Endodermal cell (in vitro differentiated cells): ENCODE data around the gene TNIK. TPM values are rescaled to one million over a fixed set of nuclear protein-coding genes. Genes with fewer than 3 reads are reported as not detected.

Source experiments
- DNase-seq: peaks from one replicate; pipeline ENCODE4 v3.0.0-alpha.2; 2017
- H3K27ac ChIP-seq: 2 replicates; pipeline ENCODE4 v1.5.1; 2013; ENCODE audit warnings: mild to moderate bottlenecking, low read depth, low read length, moderate library complexity
- H3K27me3 ChIP-seq: 2 replicates; pipeline ENCODE4 v1.6.1; 2013; ENCODE audit warnings: mild to moderate bottlenecking, low read length, moderate library complexity; ENCODE audit not compliant: insufficient read depth, control insufficient read depth, poor library complexity, severe bottlenecking
- H3K36me3 ChIP-seq: 2 replicates; pipeline ENCODE4 v1.7.0; 2013; ENCODE audit warnings: mild to moderate bottlenecking, low read length, moderate library complexity; ENCODE audit not compliant: control insufficient read depth, insufficient read depth
- H3K4me1 ChIP-seq: one replicate; pipeline ENCODE4 v1.7.0; 2013; ENCODE audit warnings: low read length; ENCODE audit not compliant: control insufficient read depth, insufficient read depth
- H3K4me3 ChIP-seq: 2 replicates; pipeline ENCODE4 v1.5.1; 2013; ENCODE audit warnings: mild to moderate bottlenecking, low read length, moderate library complexity
- H3K9ac ChIP-seq: 2 replicates; pipeline ENCODE4 v1.6.1; 2013; ENCODE audit warnings: mild to moderate bottlenecking, low read length, moderate library complexity; ENCODE audit not compliant: poor library complexity, severe bottlenecking; ENCODE audit errors: extremely low read depth
- H3K9me3 ChIP-seq: 2 replicates; pipeline ENCODE4 v1.6.1; 2013; ENCODE audit warnings: mild to moderate bottlenecking, low read length, moderate library complexity; ENCODE audit not compliant: control insufficient read depth
- H3K27ac Mint-ChIP-seq: 2 replicates; pipeline ENCODE4 v1.8.0; 2020; ENCODE audit warnings: mixed read lengths
- H3K27me3 Mint-ChIP-seq: 2 replicates; pipeline ENCODE4 v1.8.0; 2021; ENCODE audit warnings: mild to moderate bottlenecking, mixed read lengths; ENCODE audit not compliant: insufficient read depth
- H3K36me3 Mint-ChIP-seq: 2 replicates; pipeline ENCODE4 v1.8.0; 2020; ENCODE audit warnings: low read depth, mixed read lengths
- H3K4me1 Mint-ChIP-seq: 2 replicates; pipeline ENCODE4 v1.8.0; 2020; ENCODE audit warnings: mixed read lengths
- H3K4me3 Mint-ChIP-seq: 2 replicates; pipeline ENCODE4 v1.8.0; 2020; ENCODE audit warnings: mild to moderate bottlenecking, moderate library complexity, mixed read lengths
- H3K9me3 Mint-ChIP-seq: 2 replicates; pipeline ENCODE4 v1.8.0; 2020; ENCODE audit warnings: mild to moderate bottlenecking, mixed read lengths
- WGBS, 2 experiments: methylation state at CpG; one replicate each; pipeline versions ENCODE4 v1.1.5 to v1.1.7; 2013; ENCODE audit warnings: missing lambda C conversion rate in 2 of 2, mixed read lengths in 1 of 2; ENCODE audit not compliant: insufficient coverage in 1 of 2, insufficient read length in 1 of 2; 5-methylcytosine and 5-hydroxymethylcytosine counted together
- long read RNA-seq, 4 experiments: library from polyadenylated mRNA in 2 of 4; library from RNA in 1 of 4; library from capped mRNA in 1 of 4; stranded (forward) in 3 of 4; unstranded in 1 of 4; transcript quantifications; one replicate each; pipeline ENCODE4 v2.0.0, GENCODE V29; 2020 to 2021; ENCODE audit warnings: inconsistent platforms in 1 of 4
- polyA plus RNA-seq, 2 experiments: library from polyadenylated mRNA; stranded (reverse); fragments of 50-300 nt; gene quantifications; one replicate each; pipeline ENCODE4 v1.2.3, GENCODE V29; 2013
- total RNA-seq, 2 donors: library from RNA; stranded (reverse); fragmentation: NEBNext Ultra II Directional in 1 of 2; extraction: Animal tissue kit (Norgen Biotek cat#: 25700) in 1 of 2; gene quantifications; 2 replicates in 1 of 2; 3 replicates in 1 of 2; pipeline ENCODE4 v1.2.1, GENCODE V29; 2021
- TF ChIP-seq, protein P1 (sequence below): fragments of 200-600 bp; sonication (generic); conservative IDR thresholded peaks from 2 replicates; pipeline ENCODE4 v1.5.0; 2021; ENCODE audit warnings: antibody characterized with exemption, mild to moderate bottlenecking

The TNIK gene
- total RNA-seq: 10 to 100 TPM; 12.2 to 14.9 TPM
- polyA plus RNA-seq (2013, experiment 1 of 2): 30.1 TPM
- polyA plus RNA-seq (2013, experiment 2 of 2): 33.0 TPM
- long read RNA-seq, experiment 1, partial matches to known transcripts: 0 of 1 reads
- long read RNA-seq, experiment 1, other reads (novel, unspliced or antisense): 1 of 1 reads
- long read RNA-seq, experiment 2, partial matches to known transcripts: 0 of 4 reads
- long read RNA-seq, experiment 2, other reads (novel, unspliced or antisense): 3 of 4 reads
- long read RNA-seq, experiment 3, partial matches to known transcripts: 7 of 10 reads
- long read RNA-seq, experiment 3, other reads (novel, unspliced or antisense): 2 of 10 reads
- long read RNA-seq, experiment 4, partial matches to known transcripts: 0 of 1 reads
- long read RNA-seq, experiment 4, other reads (novel, unspliced or antisense): 1 of 1 reads

DNA sequence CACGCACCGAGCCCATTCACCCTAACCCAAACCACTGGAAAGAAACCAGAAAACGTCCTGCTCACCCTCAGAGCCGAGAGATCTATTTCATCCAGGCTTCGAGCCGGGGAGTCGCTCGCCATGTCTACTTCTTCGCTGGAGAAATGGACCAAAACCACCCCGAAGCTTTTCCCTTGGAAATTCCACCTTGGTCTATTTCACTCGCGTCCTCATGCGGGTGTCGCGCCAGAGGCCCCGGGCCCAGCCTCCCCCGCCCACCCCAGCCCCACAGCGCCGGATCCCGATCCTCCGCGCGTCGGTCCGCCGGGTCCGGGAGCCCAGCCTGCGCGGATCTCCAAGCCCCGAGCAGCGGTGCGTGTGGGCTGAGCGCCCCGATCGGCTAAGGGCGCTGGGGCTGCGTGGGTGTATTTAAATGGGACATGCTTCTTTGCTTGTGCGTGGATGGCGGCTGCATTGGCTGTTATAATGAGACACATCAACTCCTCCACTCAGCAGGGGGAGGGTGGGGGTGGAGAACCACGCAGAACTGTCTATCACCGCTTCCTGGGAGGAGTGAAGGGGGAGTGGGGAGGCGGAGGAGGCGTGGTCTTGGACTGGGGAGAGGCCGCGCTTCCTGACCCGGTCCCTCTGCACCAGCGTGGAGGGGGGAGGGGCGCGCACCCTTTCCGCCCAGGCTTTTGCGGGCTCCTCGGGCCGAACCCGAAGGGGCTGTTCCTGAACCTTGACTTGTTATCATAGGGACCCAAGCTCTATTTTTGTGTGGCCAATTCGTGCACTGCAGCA, at the start of gene TNIK:
TNIK (minus strand) TSS at position 464 of the 783 bp plus-strand sequence; CDS start at position 122, 342 bp downstream.
- WGBS, 2 experiments: 0% methylated on average over 18 to 55 of the region's 55 CpGs
- peaks cover 55% of the 10 kb centered on the region for H3K27me3 ChIP-seq
- peak within 1 kb of the TSS; percentile 70 for H3K4me3 Mint-ChIP-seq
- DNase-seq: peak; percentile 94
- TF ChIP-seq, protein P1, sequence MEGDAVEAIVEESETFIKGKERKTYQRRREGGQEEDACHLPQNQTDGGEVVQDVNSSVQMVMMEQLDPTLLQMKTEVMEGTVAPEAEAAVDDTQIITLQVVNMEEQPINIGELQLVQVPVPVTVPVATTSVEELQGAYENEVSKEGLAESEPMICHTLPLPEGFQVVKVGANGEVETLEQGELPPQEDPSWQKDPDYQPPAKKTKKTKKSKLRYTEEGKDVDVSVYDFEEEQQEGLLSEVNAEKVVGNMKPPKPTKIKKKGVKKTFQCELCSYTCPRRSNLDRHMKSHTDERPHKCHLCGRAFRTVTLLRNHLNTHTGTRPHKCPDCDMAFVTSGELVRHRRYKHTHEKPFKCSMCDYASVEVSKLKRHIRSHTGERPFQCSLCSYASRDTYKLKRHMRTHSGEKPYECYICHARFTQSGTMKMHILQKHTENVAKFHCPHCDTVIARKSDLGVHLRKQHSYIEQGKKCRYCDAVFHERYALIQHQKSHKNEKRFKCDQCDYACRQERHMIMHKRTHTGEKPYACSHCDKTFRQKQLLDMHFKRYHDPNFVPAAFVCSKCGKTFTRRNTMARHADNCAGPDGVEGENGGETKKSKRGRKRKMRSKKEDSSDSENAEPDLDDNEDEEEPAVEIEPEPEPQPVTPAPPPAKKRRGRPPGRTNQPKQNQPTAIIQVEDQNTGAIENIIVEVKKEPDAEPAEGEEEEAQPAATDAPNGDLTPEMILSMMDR: peak; percentile 61
- peaks cover 8% of the 10 kb centered on the region for H3K4me1 ChIP-seq
- no peaks in the 10 kb centered on the region for H3K36me3 Mint-ChIP-seq
- H3K4me1 Mint-ChIP-seq: peaks cover 50% of the 10 kb centered on the region
- no peaks in the 10 kb centered on the region for H3K9me3 Mint-ChIP-seq
- H3K27ac ChIP-seq: peak within 1 kb of the TSS; percentile 18
- peaks cover 65% of the 10 kb centered on the region for H3K27me3 Mint-ChIP-seq
- H3K27ac Mint-ChIP-seq: peak within 1 kb of the TSS; percentile 45
- no peaks in the 10 kb centered on the region for H3K9me3 ChIP-seq
- no peaks in the 10 kb centered on the region for H3K36me3 ChIP-seq
- H3K4me3 ChIP-seq: peak within 1 kb of the TSS; percentile 88
- H3K9ac ChIP-seq: peak within 1 kb of the TSS; percentile 21

DNA sequence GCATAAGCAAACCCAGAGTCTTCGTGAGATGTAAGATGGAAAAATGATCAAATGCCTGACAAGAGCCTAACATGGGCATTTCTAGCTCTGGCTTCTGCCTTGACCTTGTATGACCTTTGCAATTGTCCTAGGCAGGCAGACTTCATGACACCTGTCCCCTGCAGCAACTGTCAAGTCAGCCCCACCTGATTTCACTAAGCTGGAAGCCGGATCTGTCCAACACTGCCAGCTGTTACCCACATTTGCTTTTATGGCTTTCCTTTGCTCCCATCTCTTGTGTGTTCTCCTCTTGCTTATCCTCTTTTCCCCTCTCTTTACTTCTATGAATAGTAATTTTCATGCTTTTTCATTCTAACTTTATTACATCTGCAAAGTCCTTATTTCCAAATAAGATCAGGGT, 48.5 kb upstream of the TNIK start:
- Histone ChIP-seq H3K27me3 (no peaks in the 10 kb centered on the region), H3K4me1 (no peaks in the 10 kb centered on the region), H3K9ac (no peak overlapping the region), H3K27ac (no peak overlapping the region), H3K4me3 (no peak overlapping the region), H3K9me3 (no peaks in the 10 kb centered on the region), H3K36me3 (no peaks in the 10 kb centered on the region)
- TF ChIP-seq, protein P1: no peak
- DNase-seq: no peak
- 92 to 95% methylated on average over 2 of the region's 2 CpGs for WGBS, 2 experiments
- Mint-ChIP-seq H3K4me1 (peaks cover 7% of the 10 kb centered on the region), H3K4me3 (no peak overlapping the region), H3K27ac (no peak overlapping the region), H3K9me3 (no peaks in the 10 kb centered on the region), H3K36me3 (no peaks in the 10 kb centered on the region), H3K27me3 (no peaks in the 10 kb centered on the region)

DNA sequence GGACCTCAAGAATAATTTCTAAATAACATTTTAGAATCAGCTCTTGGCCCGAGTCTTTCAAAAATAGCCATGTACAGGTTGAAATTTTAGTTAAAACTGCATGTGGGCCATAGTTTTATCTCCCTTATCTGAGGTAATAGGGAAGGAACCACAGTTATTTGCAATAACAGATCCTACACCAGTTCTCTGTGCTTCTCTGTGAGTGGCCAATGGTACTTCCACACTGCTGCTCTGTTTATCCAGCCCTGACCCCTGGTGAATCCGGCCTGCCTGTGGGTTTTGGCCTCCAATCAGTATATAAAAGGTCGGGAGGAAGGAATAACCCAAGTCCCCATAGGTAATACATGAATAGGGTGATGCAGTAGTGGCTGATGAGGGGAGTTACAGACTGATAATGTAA, 48.0 kb upstream of the TNIK start:
- H3K9me3 ChIP-seq: no peaks in the 10 kb centered on the region
- WGBS, 2 experiments: 76 to 80% methylated on average over 2 to 3 of the region's 3 CpGs
- H3K4me1 Mint-ChIP-seq: peaks cover 7% of the 10 kb centered on the region
- H3K4me1 ChIP-seq: no peaks in the 10 kb centered on the region
- no peak overlapping the region for H3K27ac Mint-ChIP-seq
- no peak overlapping the region for H3K4me3 ChIP-seq
- no peaks in the 10 kb centered on the region for H3K27me3 Mint-ChIP-seq
- H3K9ac ChIP-seq: no peak overlapping the region
- no peaks in the 10 kb centered on the region for H3K9me3 Mint-ChIP-seq
- H3K27me3 ChIP-seq: no peaks in the 10 kb centered on the region
- no peaks in the 10 kb centered on the region for H3K36me3 Mint-ChIP-seq
- no peak overlapping the region for H3K4me3 Mint-ChIP-seq
- H3K27ac ChIP-seq: no peak overlapping the region
- TF ChIP-seq, protein P1: no peak
- no peaks in the 10 kb centered on the region for H3K36me3 ChIP-seq
- DNase-seq: no peak
